ENCODE data around the gene NAA16. TPM values are rescaled to one million over a fixed set of nuclear protein-coding genes. Genes with fewer than 3 reads are reported as not detected.
A peak's percentile ranks its signal among the peaks of the same experiment; 100 is the strongest.

The NAA16 gene
- total and polyA plus RNA-seq, 8 donors, result 6.0 to 114 (median 22.6) TPM

GRCh38 chr13:41306271-41307145 lies 4.6 kb upstream of the NAA16 start:
- H3K36me3 ChIP-seq, result no peaks in the 10 kb centered on the region
- H3K4me3 ChIP-seq, result no peak overlapping the region
- TF ChIP-seq POLR2AphosphoS5 (IDR thresholded peaks at IDR 0.05) (no peak), POLR2A (IDR thresholded peaks at IDR 0.05) (no peak), EP300 (IDR thresholded peaks at IDR 0.05) (no peak)
- TF ChIP-seq, protein P1, sequence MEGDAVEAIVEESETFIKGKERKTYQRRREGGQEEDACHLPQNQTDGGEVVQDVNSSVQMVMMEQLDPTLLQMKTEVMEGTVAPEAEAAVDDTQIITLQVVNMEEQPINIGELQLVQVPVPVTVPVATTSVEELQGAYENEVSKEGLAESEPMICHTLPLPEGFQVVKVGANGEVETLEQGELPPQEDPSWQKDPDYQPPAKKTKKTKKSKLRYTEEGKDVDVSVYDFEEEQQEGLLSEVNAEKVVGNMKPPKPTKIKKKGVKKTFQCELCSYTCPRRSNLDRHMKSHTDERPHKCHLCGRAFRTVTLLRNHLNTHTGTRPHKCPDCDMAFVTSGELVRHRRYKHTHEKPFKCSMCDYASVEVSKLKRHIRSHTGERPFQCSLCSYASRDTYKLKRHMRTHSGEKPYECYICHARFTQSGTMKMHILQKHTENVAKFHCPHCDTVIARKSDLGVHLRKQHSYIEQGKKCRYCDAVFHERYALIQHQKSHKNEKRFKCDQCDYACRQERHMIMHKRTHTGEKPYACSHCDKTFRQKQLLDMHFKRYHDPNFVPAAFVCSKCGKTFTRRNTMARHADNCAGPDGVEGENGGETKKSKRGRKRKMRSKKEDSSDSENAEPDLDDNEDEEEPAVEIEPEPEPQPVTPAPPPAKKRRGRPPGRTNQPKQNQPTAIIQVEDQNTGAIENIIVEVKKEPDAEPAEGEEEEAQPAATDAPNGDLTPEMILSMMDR (IDR thresholded peaks at IDR 0.05), result no peak
- 73 to 74% (median 74%) methylated on average over 15 of the region's 15 CpGs for WGBS, 5 donors
- DNase-seq, result peak in 1 of 2 donors; percentile 35
- no peaks in the 10 kb centered on the region for H3K27me3 ChIP-seq
- H3K4me1 ChIP-seq, result peaks cover 0 to 9% (median 5%) of the 10 kb centered on the region in 4 donors
- intact Hi-C loops (cut with DNase I; ENCODE audit: low total_unique reads), result no loop called here
- H3K27ac ChIP-seq, result no peak overlapping the region
- H3K9me3 ChIP-seq, result no peaks in the 10 kb centered on the region

GRCh38 chr13:41307884-41308640 lies 3.0 kb upstream of the NAA16 start:
- Histone ChIP-seq H3K36me3 (no peaks in the 10 kb centered on the region), H3K4me3 (no peak overlapping the region), H3K9me3 (no peaks in the 10 kb centered on the region), H3K4me1 (peaks cover 0 to 15% (median 10%) of the 10 kb centered on the region in 4 donors), H3K27me3 (no peaks in the 10 kb centered on the region), H3K27ac (no peak overlapping the region)
- WGBS, 5 donors, result 78 to 84% (median 80%) methylated on average over 11 of the region's 11 CpGs
- no peak for TF ChIP-seq POLR2AphosphoS5 (IDR thresholded peaks at IDR 0.05)
- no peak for TF ChIP-seq EP300 (IDR thresholded peaks at IDR 0.05)
- TF ChIP-seq, protein P1 (IDR thresholded peaks at IDR 0.05), result no peak
- no peak for TF ChIP-seq POLR2A (IDR thresholded peaks at IDR 0.05)
- intact Hi-C loops (cut with DNase I; ENCODE audit: low total_unique reads), result no loop called here
- DNase-seq, result no peak

GRCh38 chr13:41311406-41312175 lies 524 bp downstream of the NAA16 start:
- DNase-seq, result peak; percentile 49 to 76

GRCh38 chr13:41312176-41312500 lies 1.1 kb downstream of the NAA16 start:
- 0 to 1% (median 1%) methylated on average over 11 of the region's 11 CpGs for WGBS, 5 donors
- H3K4me3 ChIP-seq, result peak overlapping the region; percentile 79 to 92 (median 86)
- no peaks in the 10 kb centered on the region for H3K9me3 ChIP-seq
- no peaks in the 10 kb centered on the region for H3K27me3 ChIP-seq
- H3K27ac ChIP-seq, result peak overlapping the region; percentile 89 to 97 (median 96)
- intact Hi-C loops (cut with DNase I; ENCODE audit: low total_unique reads), result no loop called here
- H3K36me3 ChIP-seq, result no peaks in the 10 kb centered on the region
- peak; percentile 46 to 70 for DNase-seq
- H3K4me1 ChIP-seq, result peaks cover 10 to 52% (median 37%) of the 10 kb centered on the region in 4 donors
- TF ChIP-seq EP300 (IDR thresholded peaks at IDR 0.05) (no peak), POLR2AphosphoS5 (IDR thresholded peaks at IDR 0.05) (no peak), POLR2A (IDR thresholded peaks at IDR 0.05) (no peak)
- TF ChIP-seq, protein P1 (IDR thresholded peaks at IDR 0.05), result no peak

More at GRCh38 chr13:41311406-41312175, 524 bp downstream of the NAA16 start:
- TF ChIP-seq POLR2AphosphoS5 (IDR thresholded peaks at IDR 0.05), result peak in 1 of 3 donors; percentile 22
- TF ChIP-seq POLR2A (IDR thresholded peaks at IDR 0.05), result no peak
- Histone ChIP-seq H3K4me3 (peak overlapping the region; percentile 79 to 92 (median 86)), H3K27ac (peak overlapping the region; percentile 89 to 97 (median 96)), H3K4me1 (peaks cover 10 to 48% (median 35%) of the 10 kb centered on the region in 4 donors), H3K36me3 (no peaks in the 10 kb centered on the region), H3K27me3 (no peaks in the 10 kb centered on the region), H3K9me3 (no peaks in the 10 kb centered on the region)
- intact Hi-C loops (cut with DNase I; ENCODE audit: low total_unique reads), result no loop called here
- 0 to 1% (median 0%) methylated on average over 42 to 73 of the region's 73 CpGs for WGBS, 5 donors

Measured in stomach (tissue), 9 donors.